Coronary artery (tissue), 2 donors: Measurements from ENCODE around the gene RBM26.

Source experiments
- DNase-seq: peaks from one replicate; pipeline ENCODE4 v3.0.0-alpha.2; 2017; ENCODE audit warnings: low spot score
- H3K27ac ChIP-seq, 2 donors: fragments of 200-600 bp; sonication (generic); one replicate each; pipeline ENCODE4 v1.5.1; 2016 to 2019
- H3K4me3 ChIP-seq: fragments of 200-600 bp; sonication (generic); 2 replicates; pipeline ENCODE4 v1.5.1; 2016; ENCODE audit warnings: mild to moderate bottlenecking, moderate library complexity
- CTCF ChIP-seq: fragments of 200-600 bp; sonication (generic); IDR thresholded peaks from one replicate; pipeline ENCODE4 v1.5.1; 2019; ENCODE audit warnings: antibody characterized with exemption

RBM26 gene

DNA sequence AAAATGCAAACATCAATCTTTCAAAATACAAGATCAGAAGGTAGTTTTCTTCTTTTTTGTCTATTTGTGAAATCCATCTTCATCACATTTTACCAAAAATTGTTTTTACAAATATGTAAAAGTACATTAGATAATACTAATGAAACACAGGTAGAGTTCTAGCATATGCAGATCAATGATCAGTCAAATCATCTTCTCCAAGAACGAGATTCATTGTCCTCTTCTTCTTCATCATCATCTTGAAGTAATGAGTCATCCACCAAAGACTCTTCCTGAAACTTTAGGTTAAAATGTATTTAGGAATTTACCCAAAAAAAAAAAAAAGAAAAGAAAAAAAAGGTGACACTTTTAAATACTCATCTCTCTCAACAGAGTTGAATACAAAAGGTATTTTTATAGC, 85.6 kb downstream of the RBM26 start:
- H3K4me3 ChIP-seq = no peak overlapping the region
- no peak overlapping the region for H3K27ac ChIP-seq
- no peak for TF ChIP-seq CTCF
- DNase-seq = no peak

DNA sequence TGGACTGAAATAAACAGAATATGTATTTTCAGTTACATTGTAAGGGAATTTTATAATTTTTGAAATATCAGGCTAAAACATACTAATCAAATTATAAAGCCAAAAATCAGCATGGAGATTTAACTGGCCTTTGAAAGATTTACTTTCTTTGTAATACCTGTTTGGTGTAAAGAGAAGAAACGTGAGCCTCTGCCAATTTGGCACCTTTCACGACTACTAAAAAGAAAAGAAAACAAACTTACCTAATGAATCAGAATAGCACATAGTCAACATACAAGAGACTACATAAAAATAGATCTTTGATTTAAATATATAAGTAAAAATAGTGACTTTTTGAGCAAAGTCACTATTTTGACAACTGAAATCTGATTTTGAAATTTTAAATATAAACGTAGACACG, 87.4 kb downstream of the RBM26 start:
- TF ChIP-seq CTCF = no peak
- Histone ChIP-seq H3K4me3 (no peak overlapping the region), H3K27ac (no peak overlapping the region)
- DNase-seq = no peak

DNA sequence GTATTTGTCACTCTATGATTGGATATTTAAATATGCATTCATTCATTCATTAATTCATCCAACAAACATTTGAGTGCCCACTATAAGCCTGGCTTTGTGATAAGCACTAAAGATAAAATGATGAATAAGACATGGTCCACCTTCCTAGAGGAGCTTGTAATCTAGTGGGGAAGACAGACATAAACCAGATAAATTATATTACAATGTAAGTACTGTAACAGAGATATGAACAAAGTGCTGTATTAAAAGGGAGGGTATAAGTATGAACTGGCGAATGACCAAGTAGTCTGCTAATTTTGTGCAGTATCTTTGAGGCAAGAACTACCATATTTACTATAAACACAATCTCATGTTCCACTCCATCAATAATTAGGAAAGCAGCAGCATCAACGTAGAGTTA, 88.2 kb downstream of the RBM26 start:
- DNase-seq = no peak
- no peak overlapping the region for H3K27ac ChIP-seq
- no peak overlapping the region for H3K4me3 ChIP-seq
- TF ChIP-seq CTCF = no peak

GRCh38 chr13:79314652-79315051, 91.4 kb downstream of the RBM26 start:
- no peak overlapping the region for H3K4me3 ChIP-seq
- H3K27ac ChIP-seq = no peak overlapping the region
- no peak for DNase-seq
- no peak for TF ChIP-seq CTCF

DNA sequence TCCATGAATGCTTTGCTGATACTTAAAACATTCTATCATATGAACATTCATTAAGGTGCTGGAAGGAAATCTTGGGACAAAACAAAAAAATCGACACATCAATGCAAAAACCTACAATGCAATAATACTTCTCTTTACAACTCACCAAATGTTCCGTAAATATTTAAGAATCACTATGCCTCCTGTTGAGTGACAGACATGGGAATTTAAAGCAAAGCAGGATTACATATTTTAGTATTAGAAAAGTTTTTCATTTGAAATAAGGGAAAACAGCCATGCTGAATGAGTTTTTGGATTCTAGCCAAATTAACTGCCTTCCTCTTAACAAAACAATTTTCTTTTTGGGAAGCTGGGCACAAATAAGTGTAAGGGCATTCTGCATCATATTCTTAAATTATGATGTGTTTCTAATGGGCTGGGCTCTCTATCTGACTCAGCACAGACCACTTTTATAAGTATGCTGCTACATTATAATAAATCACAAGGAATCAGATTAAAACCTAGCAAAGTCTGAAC, 93.7 kb downstream of the RBM26 start:
- H3K27ac ChIP-seq = no peak overlapping the region
- no peak overlapping the region for H3K4me3 ChIP-seq
- DNase-seq = no peak
- TF ChIP-seq CTCF = no peak

DNA sequence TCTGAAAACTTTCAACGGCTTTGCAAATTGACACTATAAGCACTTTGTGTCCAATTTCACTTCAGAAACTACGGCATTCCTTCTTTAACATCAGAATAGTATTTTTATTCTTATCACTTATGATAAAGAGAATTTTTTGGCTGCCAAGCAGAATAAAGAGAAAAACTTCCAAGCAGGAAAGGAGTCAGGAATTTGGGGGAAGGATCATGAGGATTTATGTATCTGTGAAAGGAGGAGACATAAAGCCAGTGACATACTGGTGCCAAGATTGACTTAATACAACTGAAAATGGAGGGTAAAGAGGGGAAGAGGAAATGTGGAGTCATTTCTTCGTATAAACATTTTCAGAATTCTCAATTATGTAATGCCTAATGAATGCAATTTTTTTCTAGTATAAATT, 94.7 kb downstream of the RBM26 start:
- H3K27ac ChIP-seq = no peak overlapping the region
- no peak for DNase-seq
- no peak for TF ChIP-seq CTCF

GRCh38 chr13:79309690-79310089, 96.4 kb downstream of the RBM26 start:
- no peak for DNase-seq
- H3K27ac ChIP-seq = no peak overlapping the region
- no peak overlapping the region for H3K4me3 ChIP-seq
- TF ChIP-seq CTCF = no peak

More for the DNA sequence above, 94.7 kb downstream of the RBM26 start:
- H3K4me3 ChIP-seq = no peak overlapping the region
